ENCODE results near the gene DESI2.

DNA sequence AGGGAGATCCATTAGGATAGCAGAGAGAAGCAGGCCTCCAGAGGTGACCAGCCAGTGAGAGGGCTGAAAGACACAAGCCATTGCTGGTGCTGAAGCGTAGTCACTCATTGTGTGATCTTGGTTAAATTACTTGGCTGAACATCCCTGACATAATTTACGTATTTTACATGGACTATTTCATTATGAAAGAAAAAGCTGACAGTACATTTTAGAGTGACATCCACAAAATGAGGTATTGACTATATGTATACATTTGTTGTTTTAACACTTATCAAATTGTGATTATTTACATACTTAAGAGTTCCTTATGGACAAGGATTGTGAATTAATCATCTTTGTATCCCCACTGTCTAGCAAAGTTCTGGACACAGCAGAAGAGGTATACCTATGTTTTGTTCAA, 14.9 kb downstream of the DESI2 start:
- TF ChIP-seq, protein P1, sequence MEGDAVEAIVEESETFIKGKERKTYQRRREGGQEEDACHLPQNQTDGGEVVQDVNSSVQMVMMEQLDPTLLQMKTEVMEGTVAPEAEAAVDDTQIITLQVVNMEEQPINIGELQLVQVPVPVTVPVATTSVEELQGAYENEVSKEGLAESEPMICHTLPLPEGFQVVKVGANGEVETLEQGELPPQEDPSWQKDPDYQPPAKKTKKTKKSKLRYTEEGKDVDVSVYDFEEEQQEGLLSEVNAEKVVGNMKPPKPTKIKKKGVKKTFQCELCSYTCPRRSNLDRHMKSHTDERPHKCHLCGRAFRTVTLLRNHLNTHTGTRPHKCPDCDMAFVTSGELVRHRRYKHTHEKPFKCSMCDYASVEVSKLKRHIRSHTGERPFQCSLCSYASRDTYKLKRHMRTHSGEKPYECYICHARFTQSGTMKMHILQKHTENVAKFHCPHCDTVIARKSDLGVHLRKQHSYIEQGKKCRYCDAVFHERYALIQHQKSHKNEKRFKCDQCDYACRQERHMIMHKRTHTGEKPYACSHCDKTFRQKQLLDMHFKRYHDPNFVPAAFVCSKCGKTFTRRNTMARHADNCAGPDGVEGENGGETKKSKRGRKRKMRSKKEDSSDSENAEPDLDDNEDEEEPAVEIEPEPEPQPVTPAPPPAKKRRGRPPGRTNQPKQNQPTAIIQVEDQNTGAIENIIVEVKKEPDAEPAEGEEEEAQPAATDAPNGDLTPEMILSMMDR (IDR thresholded peaks at IDR 0.05): no peak
- TF ChIP-seq POLR2A (IDR thresholded peaks at IDR 0.05): no peak
- TF ChIP-seq POLR2AphosphoS5 (IDR thresholded peaks at IDR 0.05): no peak

Measured in prostate gland (tissue), 2 donors.